Measurements from ENCODE around the gene EFCAB9.
"Not testable (repeated sequence)": the region's sequence is repeated elsewhere in the genome, so short reads cannot be mapped to it uniquely, and the experiment has no call there.

The EFCAB9 gene

GRCh38 chr5:172193872-172194271 lies at the start of gene EFCAB9:
Gene EFCAB9 (plus strand): TSS chr5:172194172. CDS start chr5:172194173, 1 bp downstream.
- no peak for DNase-seq (ENCODE audit: low spot score)

GRCh38 chr5:172144291-172144815 lies 49.6 kb upstream of the EFCAB9 start:
- no peak for DNase-seq (ENCODE audit: low spot score)

- no peak for DNase-seq (ENCODE audit: low spot score)
Observed at GRCh38 chr5:172144931-172145869, 48.8 kb upstream of the EFCAB9 start.

GRCh38 chr5:172145870-172146747 lies 47.9 kb upstream of the EFCAB9 start:
- no peak for DNase-seq (ENCODE audit: low spot score)

GRCh38 chr5:172146748-172147092 lies 47.3 kb upstream of the EFCAB9 start:
- no peak for DNase-seq (ENCODE audit: low spot score)

- DNase-seq (ENCODE audit: low spot score): no peak
Observed at GRCh38 chr5:172147857-172148256, 46.1 kb upstream of the EFCAB9 start.

GRCh38 chr5:172148381-172148780 lies 45.6 kb upstream of the EFCAB9 start:
- no peak for DNase-seq (ENCODE audit: low spot score)

- peak; percentile 59 for DNase-seq (ENCODE audit: low spot score)
Observed at GRCh38 chr5:172149073-172149472, 44.9 kb upstream of the EFCAB9 start.

GRCh38 chr5:172149481-172149880 lies 44.5 kb upstream of the EFCAB9 start:
- not testable (repeated sequence) for DNase-seq (ENCODE audit: low spot score)

- DNase-seq (ENCODE audit: low spot score): peak; percentile 83
Observed at GRCh38 chr5:172150514-172151425, 43.2 kb upstream of the EFCAB9 start.

GRCh38 chr5:172151661-172152210 lies 42.2 kb upstream of the EFCAB9 start:
- DNase-seq (ENCODE audit: low spot score): no peak

- DNase-seq (ENCODE audit: low spot score): no peak
Observed at GRCh38 chr5:172153695-172154094, 40.3 kb upstream of the EFCAB9 start.

GRCh38 chr5:172155101-172155500 lies 38.9 kb upstream of the EFCAB9 start:
- DNase-seq (ENCODE audit: low spot score): not testable (repeated sequence)

- DNase-seq (ENCODE audit: low spot score): no peak
Observed at GRCh38 chr5:172156541-172156994, 37.4 kb upstream of the EFCAB9 start.

- no peak for DNase-seq (ENCODE audit: low spot score)
Observed at GRCh38 chr5:172159016-172159415, 35.0 kb upstream of the EFCAB9 start.

- DNase-seq (ENCODE audit: low spot score): no peak
Observed at GRCh38 chr5:172160506-172160905, 33.5 kb upstream of the EFCAB9 start.

GRCh38 chr5:172162323-172162986 lies 31.5 kb upstream of the EFCAB9 start:
- no peak for DNase-seq (ENCODE audit: low spot score)

GRCh38 chr5:172162987-172163343 lies 31.0 kb upstream of the EFCAB9 start:
- no peak for DNase-seq (ENCODE audit: low spot score)

- DNase-seq (ENCODE audit: low spot score): no peak
Observed at GRCh38 chr5:172163346-172163745, 30.6 kb upstream of the EFCAB9 start.

GRCh38 chr5:172164769-172165212 lies 29.2 kb upstream of the EFCAB9 start:
- no peak for DNase-seq (ENCODE audit: low spot score)

GRCh38 chr5:172165465-172165864 lies 28.5 kb upstream of the EFCAB9 start:
- DNase-seq (ENCODE audit: low spot score): no peak
